HG02678 (cell line): ENCODE results near the gene SUPT16H.

ENCODE experiments used
- ATAC-seq: cut with Tn5 transposase; IDR thresholded peaks from one replicate; pipeline ENCODE4 v1.9.1; 2021; ENCODE audit warnings: mild to moderate bottlenecking, moderate library complexity; ENCODE audit not compliant: unreplicated experiment

Gene SUPT16H

GRCh38 chr14:21369949-21370679 is 13.7 kb downstream of the SUPT16H start:
- ATAC-seq = no peak

GRCh38 chr14:21367582-21368144 is 16.2 kb downstream of the SUPT16H start:
- no peak for ATAC-seq

- ATAC-seq = no peak
Observed at GRCh38 chr14:21356511-21356910, 27.3 kb downstream of the SUPT16H start.

GRCh38 chr14:21352587-21352986 is 31.2 kb downstream of the SUPT16H start:
- ATAC-seq = no peak

- ATAC-seq = no peak
Observed at GRCh38 chr14:21350539-21350938, 33.3 kb downstream of the SUPT16H start.

GRCh38 chr14:21347201-21347600 is 36.6 kb downstream of the SUPT16H start:
- no peak for ATAC-seq

- no peak for ATAC-seq
Observed at GRCh38 chr14:21346532-21347135, 37.2 kb downstream of the SUPT16H start.

GRCh38 chr14:21343035-21343794 is 40.6 kb downstream of the SUPT16H start:
- ATAC-seq = no peak

GRCh38 chr14:21334202-21334906 is 49.5 kb downstream of the SUPT16H start:
- no peak for ATAC-seq

GRCh38 chr14:21332950-21333349 is 50.9 kb downstream of the SUPT16H start:
- ATAC-seq = no peak

- no peak for ATAC-seq
Observed at GRCh38 chr14:21326972-21327371, 56.8 kb downstream of the SUPT16H start.

GRCh38 chr14:21322716-21323115 is 61.1 kb downstream of the SUPT16H start:
- ATAC-seq = no peak

GRCh38 chr14:21320913-21321312 is 62.9 kb downstream of the SUPT16H start:
- ATAC-seq = no peak

- ATAC-seq = no peak
Observed at GRCh38 chr14:21317398-21317797, 66.4 kb downstream of the SUPT16H start.

GRCh38 chr14:21313512-21313911 is 70.3 kb downstream of the SUPT16H start:
- no peak for ATAC-seq

- ATAC-seq = no peak
Observed at GRCh38 chr14:21311614-21312013, 72.2 kb downstream of the SUPT16H start.

GRCh38 chr14:21309956-21310355 is 73.9 kb downstream of the SUPT16H start:
- ATAC-seq = no peak

- ATAC-seq = peak; percentile 4
Observed at GRCh38 chr14:21309238-21309636, 74.6 kb downstream of the SUPT16H start.

GRCh38 chr14:21308479-21309237 is 75.2 kb downstream of the SUPT16H start:
- peak; percentile 86 for ATAC-seq

- peak; percentile 7 for ATAC-seq
Observed at GRCh38 chr14:21308132-21308478, 75.7 kb downstream of the SUPT16H start.
